GM15510 (cell line): ENCODE measurements around the gene ZSCAN16.
A peak's percentile ranks its signal among the peaks of the same experiment; 100 is the strongest.

Experiments used
- POLR2A ChIP-seq: IDR thresholded peaks from 3 replicates; pipeline ENCODE4 v1.6.1; 2011; ENCODE audit warnings: borderline replicate concordance; ENCODE audit not compliant: insufficient read length; ENCODE audit errors: extremely low read depth

ZSCAN16 gene

GRCh38 chr6:28145231-28145630, 20.8 kb downstream of the ZSCAN16 start:
- no peak for TF ChIP-seq POLR2A

- no peak for TF ChIP-seq POLR2A
These were observed 28.1 kb downstream of the ZSCAN16 start for GRCh38 chr6:28152531-28152930.

DNA sequence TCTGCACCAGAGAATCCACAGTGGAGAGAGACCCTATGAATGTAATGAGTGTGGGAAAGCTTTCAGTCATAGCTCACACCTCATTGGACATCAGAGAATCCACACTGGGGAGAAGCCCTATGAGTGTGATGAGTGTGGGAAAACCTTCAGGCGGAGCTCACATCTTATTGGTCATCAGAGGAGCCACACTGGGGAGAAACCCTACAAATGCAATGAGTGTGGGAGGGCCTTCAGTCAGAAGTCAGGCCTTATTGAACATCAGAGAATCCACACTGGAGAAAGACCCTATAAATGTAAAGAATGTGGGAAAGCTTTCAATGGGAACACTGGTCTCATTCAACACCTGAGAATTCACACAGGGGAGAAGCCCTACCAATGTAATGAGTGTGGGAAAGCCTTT, 29.1 kb downstream of the ZSCAN16 start:
- no peak for TF ChIP-seq POLR2A

DNA sequence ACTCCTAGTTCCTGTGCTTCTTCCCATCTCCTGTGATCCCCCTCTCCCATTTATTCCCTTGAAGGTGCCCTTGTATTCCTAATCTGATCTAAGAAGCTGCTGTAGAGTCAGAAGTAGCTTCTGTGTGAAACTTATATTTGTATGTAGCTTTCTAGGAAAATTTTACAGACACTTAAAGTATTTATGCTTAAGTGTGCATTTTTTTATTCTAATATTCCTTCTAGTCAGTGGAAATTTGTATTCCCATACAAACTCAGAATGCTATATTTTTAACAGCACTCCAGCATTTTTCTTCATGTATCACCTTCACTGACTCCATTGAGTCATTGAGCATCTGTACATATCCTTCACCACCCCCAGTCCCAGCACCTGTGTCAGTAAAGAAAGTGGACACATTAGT, 29.9 kb downstream of the ZSCAN16 start:
- TF ChIP-seq POLR2A: no peak

GRCh38 chr6:28158318-28158717, 33.9 kb downstream of the ZSCAN16 start:
- no peak for TF ChIP-seq POLR2A

DNA sequence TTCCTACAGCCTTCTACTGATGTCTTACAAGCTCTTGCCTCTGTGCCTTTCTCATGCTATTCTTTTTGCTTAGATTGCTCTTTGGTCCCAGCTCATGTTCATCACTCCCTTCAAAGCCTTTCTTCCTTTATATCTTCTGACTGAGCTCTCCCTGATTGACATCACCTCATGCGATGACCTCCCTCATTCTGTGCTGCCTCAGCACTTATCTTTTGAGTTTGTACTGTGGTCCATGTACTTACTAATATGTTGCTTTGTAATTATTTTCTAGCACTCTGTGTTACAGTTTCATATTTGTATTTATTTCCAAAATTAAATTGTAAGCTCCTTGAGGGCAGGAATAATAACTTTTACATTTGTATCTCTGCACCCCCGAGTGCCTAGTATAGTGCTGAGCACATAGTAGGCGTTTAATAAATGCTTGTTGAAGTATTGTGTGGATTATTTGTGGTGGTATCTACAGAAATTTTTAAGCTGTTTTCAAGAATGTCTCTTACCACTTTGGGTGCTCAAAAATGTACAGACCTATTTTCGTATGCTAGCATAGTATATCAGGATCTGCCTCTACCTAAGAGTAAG, 34.7 kb downstream of the ZSCAN16 start:
- TF ChIP-seq POLR2A: no peak

GRCh38 chr6:28160233-28160632, 35.8 kb downstream of the ZSCAN16 start:
- TF ChIP-seq POLR2A: no peak

- peak; percentile 77 for TF ChIP-seq POLR2A
These were observed 37.1 kb downstream of the ZSCAN16 start for GRCh38 chr6:28161410-28162079.

- no peak for TF ChIP-seq POLR2A
These were observed 41.2 kb downstream of the ZSCAN16 start for GRCh38 chr6:28165563-28165962.

GRCh38 chr6:28167068-28167467, 42.7 kb downstream of the ZSCAN16 start:
- TF ChIP-seq POLR2A: no peak

DNA sequence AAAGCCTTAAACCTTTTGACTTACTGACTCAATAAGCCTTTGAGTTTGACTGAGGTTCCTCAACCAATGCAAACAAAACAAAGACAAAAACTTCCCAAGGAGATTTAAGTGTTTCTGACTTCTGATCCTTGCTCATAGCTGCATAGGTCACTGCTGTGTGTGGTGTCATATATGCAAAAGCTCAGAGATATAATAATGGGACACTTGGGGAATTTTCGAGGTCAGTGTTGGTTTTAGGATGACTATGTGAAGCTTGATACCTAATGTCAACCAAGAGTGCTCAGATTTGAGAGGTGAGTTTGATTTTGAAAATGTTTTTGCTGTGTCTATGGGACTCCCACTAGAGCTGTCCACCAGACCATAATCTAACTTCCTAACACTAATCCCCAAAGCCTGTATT, 43.5 kb downstream of the ZSCAN16 start:
- no peak for TF ChIP-seq POLR2A

GRCh38 chr6:28171271-28171670, 46.9 kb downstream of the ZSCAN16 start:
- TF ChIP-seq POLR2A: no peak

DNA sequence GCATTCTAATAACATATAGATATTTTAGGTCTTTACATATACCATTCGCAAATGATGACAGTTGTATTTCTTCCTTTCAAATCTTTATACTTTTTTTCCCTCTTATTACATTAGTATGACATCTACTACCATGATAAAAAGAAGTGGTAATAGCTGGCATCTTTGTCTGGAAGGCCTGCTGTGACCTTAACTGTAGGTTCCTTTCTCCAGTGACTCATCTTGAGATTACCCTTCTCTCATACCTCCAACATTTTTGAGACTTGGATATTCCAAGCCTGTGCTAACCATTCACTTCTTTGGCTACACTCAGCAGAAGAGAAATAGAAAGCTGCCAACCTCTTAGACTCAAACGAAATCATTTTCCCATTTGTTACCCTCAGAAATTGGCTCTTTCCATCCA, 47.6 kb downstream of the ZSCAN16 start:
- no peak for TF ChIP-seq POLR2A

DNA sequence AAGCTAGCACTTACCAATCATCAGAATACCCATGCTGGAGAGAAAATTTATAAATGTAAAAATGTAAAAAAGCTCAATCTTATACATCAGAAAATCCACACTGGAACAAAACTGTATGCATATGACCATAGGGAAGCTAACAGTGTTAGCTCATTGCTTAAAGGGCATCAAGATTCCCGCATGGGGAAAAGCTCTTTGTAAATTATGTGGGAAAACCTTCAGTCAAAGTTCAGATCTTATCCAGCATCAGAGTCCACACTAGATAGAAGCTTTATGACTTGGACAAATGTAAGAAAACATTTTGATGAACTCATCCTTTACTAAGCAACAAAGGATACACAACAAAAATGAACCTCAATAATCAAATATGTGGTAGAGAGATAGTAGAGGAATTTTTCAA, 52.0 kb downstream of the ZSCAN16 start:
- no peak for TF ChIP-seq POLR2A
